C1 segment of cervical spinal cord (tissue), 14 donors: ENCODE measurements around the gene SLAMF8.

Source experiments
- DNase-seq, 14 donors: peaks; one replicate each; lab custom pipeline; 2025; lab: John Stamatoyannopoulos, UW

SLAMF8 gene

GRCh38 chr1:159817276-159818041 is 9.2 kb upstream of the SLAMF8 start:
- DNase-seq, result no peak

GRCh38 chr1:159821171-159821867 is 5.4 kb upstream of the SLAMF8 start:
- peak in 3 of 14 donors; percentile 9 to 27 (median 10) for DNase-seq

GRCh38 chr1:159823406-159823805 is 3.3 kb upstream of the SLAMF8 start:
- no peak for DNase-seq

GRCh38 chr1:159825564-159825963 is 1.1 kb upstream of the SLAMF8 start:
- no peak for DNase-seq

GRCh38 chr1:159827102-159827490 is 423 bp downstream of the SLAMF8 start:
- no peak for DNase-seq

GRCh38 chr1:159827549-159827948 is 876 bp downstream of the SLAMF8 start:
- no peak for DNase-seq

GRCh38 chr1:159828176-159828575 is 1.5 kb downstream of the SLAMF8 start:
- no peak for DNase-seq

- peak in 3 of 14 donors; percentile 18 to 65 (median 40) for DNase-seq
These were observed 2.1 kb downstream of the SLAMF8 start for GRCh38 chr1:159828581-159829272.

GRCh38 chr1:159829273-159829634 is 2.6 kb downstream of the SLAMF8 start:
- DNase-seq, result peak in 9 of 14 donors; percentile 9 to 65 (median 25)

GRCh38 chr1:159829822-159830465 is 3.3 kb downstream of the SLAMF8 start:
- no peak for DNase-seq

GRCh38 chr1:159830722-159831121 is 4.0 kb downstream of the SLAMF8 start:
- DNase-seq, result no peak

GRCh38 chr1:159831412-159832141 is 4.9 kb downstream of the SLAMF8 start:
- DNase-seq, result no peak

GRCh38 chr1:159832309-159832708 is 5.6 kb downstream of the SLAMF8 start:
- DNase-seq, result no peak

- DNase-seq, result no peak
These were observed 8.7 kb downstream of the SLAMF8 start for GRCh38 chr1:159835356-159835755.

GRCh38 chr1:159835862-159836525 is 9.3 kb downstream of the SLAMF8 start:
- DNase-seq, result no peak

GRCh38 chr1:159838715-159839114 is 12.0 kb downstream of the SLAMF8 start:
- DNase-seq, result no peak

GRCh38 chr1:159839116-159839849 is 12.6 kb downstream of the SLAMF8 start:
- DNase-seq, result no peak

GRCh38 chr1:159841749-159842148 is 15.1 kb downstream of the SLAMF8 start:
- no peak for DNase-seq

- no peak for DNase-seq
These were observed 16.8 kb downstream of the SLAMF8 start for GRCh38 chr1:159843459-159843858.
